ENCODE measurements around the gene NLGN1. TPM values are rescaled to one million over a fixed set of nuclear protein-coding genes. Genes with fewer than 3 reads are reported as not detected.

Gene NLGN1
- polyA plus RNA-seq, 1 donor from 2014 or later, result 2.7 TPM

GRCh38 chr3:173800154-173800553, 402.6 kb downstream of the NLGN1 start:
- TF ChIP-seq, protein P1, sequence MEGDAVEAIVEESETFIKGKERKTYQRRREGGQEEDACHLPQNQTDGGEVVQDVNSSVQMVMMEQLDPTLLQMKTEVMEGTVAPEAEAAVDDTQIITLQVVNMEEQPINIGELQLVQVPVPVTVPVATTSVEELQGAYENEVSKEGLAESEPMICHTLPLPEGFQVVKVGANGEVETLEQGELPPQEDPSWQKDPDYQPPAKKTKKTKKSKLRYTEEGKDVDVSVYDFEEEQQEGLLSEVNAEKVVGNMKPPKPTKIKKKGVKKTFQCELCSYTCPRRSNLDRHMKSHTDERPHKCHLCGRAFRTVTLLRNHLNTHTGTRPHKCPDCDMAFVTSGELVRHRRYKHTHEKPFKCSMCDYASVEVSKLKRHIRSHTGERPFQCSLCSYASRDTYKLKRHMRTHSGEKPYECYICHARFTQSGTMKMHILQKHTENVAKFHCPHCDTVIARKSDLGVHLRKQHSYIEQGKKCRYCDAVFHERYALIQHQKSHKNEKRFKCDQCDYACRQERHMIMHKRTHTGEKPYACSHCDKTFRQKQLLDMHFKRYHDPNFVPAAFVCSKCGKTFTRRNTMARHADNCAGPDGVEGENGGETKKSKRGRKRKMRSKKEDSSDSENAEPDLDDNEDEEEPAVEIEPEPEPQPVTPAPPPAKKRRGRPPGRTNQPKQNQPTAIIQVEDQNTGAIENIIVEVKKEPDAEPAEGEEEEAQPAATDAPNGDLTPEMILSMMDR (IDR thresholded peaks at IDR 0.05; ENCODE audit: poor library complexity, severe bottlenecking), result no peak
- TF ChIP-seq POLR2AphosphoS5 (IDR thresholded peaks at IDR 0.05) (no peak), SMC3 (conservative IDR thresholded peaks at IDR 0.05; ENCODE audit: poor library complexity) (no peak), MXI1 (conservative IDR thresholded peaks at IDR 0.05; ENCODE audit: poor library complexity, severe bottlenecking) (no peak), TAF1 (IDR thresholded peaks at IDR 0.05; ENCODE audit: low read depth) (no peak), EP300 (conservative IDR thresholded peaks at IDR 0.05; ENCODE audit: poor library complexity, severe bottlenecking) (no peak), RAD21 (conservative IDR thresholded peaks at IDR 0.05) (no peak), EZH2 (IDR thresholded peaks at IDR 0.05; ENCODE audit: borderline replicate concordance, insufficient read depth, low read length, poor library complexity, severe bottlenecking) (no peak)
- TF ChIP-seq, protein P2, sequence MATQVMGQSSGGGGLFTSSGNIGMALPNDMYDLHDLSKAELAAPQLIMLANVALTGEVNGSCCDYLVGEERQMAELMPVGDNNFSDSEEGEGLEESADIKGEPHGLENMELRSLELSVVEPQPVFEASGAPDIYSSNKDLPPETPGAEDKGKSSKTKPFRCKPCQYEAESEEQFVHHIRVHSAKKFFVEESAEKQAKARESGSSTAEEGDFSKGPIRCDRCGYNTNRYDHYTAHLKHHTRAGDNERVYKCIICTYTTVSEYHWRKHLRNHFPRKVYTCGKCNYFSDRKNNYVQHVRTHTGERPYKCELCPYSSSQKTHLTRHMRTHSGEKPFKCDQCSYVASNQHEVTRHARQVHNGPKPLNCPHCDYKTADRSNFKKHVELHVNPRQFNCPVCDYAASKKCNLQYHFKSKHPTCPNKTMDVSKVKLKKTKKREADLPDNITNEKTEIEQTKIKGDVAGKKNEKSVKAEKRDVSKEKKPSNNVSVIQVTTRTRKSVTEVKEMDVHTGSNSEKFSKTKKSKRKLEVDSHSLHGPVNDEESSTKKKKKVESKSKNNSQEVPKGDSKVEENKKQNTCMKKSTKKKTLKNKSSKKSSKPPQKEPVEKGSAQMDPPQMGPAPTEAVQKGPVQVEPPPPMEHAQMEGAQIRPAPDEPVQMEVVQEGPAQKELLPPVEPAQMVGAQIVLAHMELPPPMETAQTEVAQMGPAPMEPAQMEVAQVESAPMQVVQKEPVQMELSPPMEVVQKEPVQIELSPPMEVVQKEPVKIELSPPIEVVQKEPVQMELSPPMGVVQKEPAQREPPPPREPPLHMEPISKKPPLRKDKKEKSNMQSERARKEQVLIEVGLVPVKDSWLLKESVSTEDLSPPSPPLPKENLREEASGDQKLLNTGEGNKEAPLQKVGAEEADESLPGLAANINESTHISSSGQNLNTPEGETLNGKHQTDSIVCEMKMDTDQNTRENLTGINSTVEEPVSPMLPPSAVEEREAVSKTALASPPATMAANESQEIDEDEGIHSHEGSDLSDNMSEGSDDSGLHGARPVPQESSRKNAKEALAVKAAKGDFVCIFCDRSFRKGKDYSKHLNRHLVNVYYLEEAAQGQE (IDR thresholded peaks at IDR 0.05; ENCODE audit: borderline replicate concordance), result no peak
- Histone ChIP-seq H3K4me2 (ENCODE audit: low read length) (no peak overlapping the region), H3K36me3 (ENCODE audit: insufficient read depth, low read length) (no peaks in the 10 kb centered on the region)

GRCh38 chr3:173814809-173815208, 417.3 kb downstream of the NLGN1 start:
- Histone ChIP-seq H2AFZ (ENCODE audit: low read depth, low read length) (no peak overlapping the region), H3K4me3 (ENCODE audit: low read length) (no peak overlapping the region), H3K4me2 (ENCODE audit: low read length) (no peak overlapping the region), H3K27me3 (ENCODE audit: insufficient read depth, low read depth, low read length) (no peaks in the 10 kb centered on the region), H3K9me2 (ENCODE audit: insufficient read depth, low read length) (no peaks in the 10 kb centered on the region), H3K36me3 (ENCODE audit: insufficient read depth, low read length) (no peaks in the 10 kb centered on the region), H3F3A (ENCODE audit: insufficient read depth, low read length, poor library complexity, severe bottlenecking) (no peaks in the 10 kb centered on the region), H3K9me3 (ENCODE audit: low read length) (no peaks in the 10 kb centered on the region), H3K9ac (ENCODE audit: low read length) (no peak overlapping the region), H3K27ac (ENCODE audit: low read length) (no peak overlapping the region), H4K20me1 (ENCODE audit: insufficient read depth) (no peaks in the 10 kb centered on the region), H3K79me2 (replicated peaks; ENCODE audit: insufficient read depth, low read length) (no peaks in the 10 kb centered on the region)
- TF ChIP-seq, protein P1 (IDR thresholded peaks at IDR 0.05; ENCODE audit: poor library complexity, severe bottlenecking), result no peak
- TF ChIP-seq MXI1 (conservative IDR thresholded peaks at IDR 0.05; ENCODE audit: poor library complexity, severe bottlenecking), result no peak
- TF ChIP-seq EZH2 (IDR thresholded peaks at IDR 0.05; ENCODE audit: borderline replicate concordance, insufficient read depth, low read length, poor library complexity, severe bottlenecking), result no peak
- no peak for TF ChIP-seq SMC3 (conservative IDR thresholded peaks at IDR 0.05; ENCODE audit: poor library complexity)
- TF ChIP-seq RAD21 (conservative IDR thresholded peaks at IDR 0.05), result no peak
- no peak for TF ChIP-seq POLR2AphosphoS5 (IDR thresholded peaks at IDR 0.05)
- no peak for TF ChIP-seq TAF1 (IDR thresholded peaks at IDR 0.05; ENCODE audit: low read depth)
- TF ChIP-seq, protein P2 (IDR thresholded peaks at IDR 0.05; ENCODE audit: borderline replicate concordance), result no peak
- TF ChIP-seq EP300 (conservative IDR thresholded peaks at IDR 0.05; ENCODE audit: poor library complexity, severe bottlenecking), result no peak

More at GRCh38 chr3:173800154-173800553, 402.6 kb downstream of the NLGN1 start:
- Histone ChIP-seq H3K4me3 (ENCODE audit: low read length) (no peak overlapping the region), H4K20me1 (ENCODE audit: insufficient read depth) (no peaks in the 10 kb centered on the region), H2AFZ (ENCODE audit: low read depth, low read length) (no peak overlapping the region), H3K9ac (ENCODE audit: low read length) (no peak overlapping the region), H3K9me2 (ENCODE audit: insufficient read depth, low read length) (no peaks in the 10 kb centered on the region), H3K27ac (ENCODE audit: low read length) (no peak overlapping the region), H3K9me3 (ENCODE audit: low read length) (no peaks in the 10 kb centered on the region), H3K27me3 (ENCODE audit: insufficient read depth, low read depth, low read length) (no peaks in the 10 kb centered on the region), H3K79me2 (replicated peaks; ENCODE audit: insufficient read depth, low read length) (no peaks in the 10 kb centered on the region), H3F3A (ENCODE audit: insufficient read depth, low read length, poor library complexity, severe bottlenecking) (no peaks in the 10 kb centered on the region)

Data from neural cell (in vitro differentiated cells).